KBM-7 (cell line): ENCODE data around the gene ECEL1.
"Not testable (repeated sequence)": the region's sequence is repeated elsewhere in the genome, so short reads cannot be mapped to it uniquely, and the experiment has no call there.

ENCODE experiments used
- DNase-seq: peaks from one replicate; pipeline ENCODE4 v3.0.0-alpha.2; 2015
- in situ Hi-C: fragments of 300-500 bp; cut with MboI; formaldehyde crosslinking; loops from 2 replicates; pipeline ENCODE4 v1.14.3; 2020; ENCODE audit warnings: low sequenced_read_pairs, low pct_unique_long_range_greater_than_20kb, mixed read lengths

ECEL1 gene

DNA sequence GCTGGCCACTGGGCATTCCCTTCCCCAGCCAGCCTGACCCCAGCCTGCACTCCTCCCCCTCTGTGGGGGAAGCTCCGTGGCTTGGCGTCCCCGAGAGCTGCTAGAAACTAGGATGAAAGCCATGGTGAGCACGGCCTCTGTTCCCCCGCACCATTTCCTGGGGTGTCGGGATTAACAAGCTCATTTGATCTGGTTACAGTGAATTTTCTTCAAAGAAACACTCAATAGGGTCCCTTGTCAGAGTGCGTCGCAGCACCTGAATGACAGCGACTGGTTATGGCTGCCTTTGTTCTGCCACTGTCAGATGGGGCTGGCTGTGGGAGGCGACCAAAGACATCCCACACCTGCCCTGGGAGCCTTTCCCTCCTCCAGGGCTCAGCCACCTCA lies 39.3 kb downstream of the ECEL1 start:
- no peak for DNase-seq
- in situ Hi-C loops: no loop called here

DNA sequence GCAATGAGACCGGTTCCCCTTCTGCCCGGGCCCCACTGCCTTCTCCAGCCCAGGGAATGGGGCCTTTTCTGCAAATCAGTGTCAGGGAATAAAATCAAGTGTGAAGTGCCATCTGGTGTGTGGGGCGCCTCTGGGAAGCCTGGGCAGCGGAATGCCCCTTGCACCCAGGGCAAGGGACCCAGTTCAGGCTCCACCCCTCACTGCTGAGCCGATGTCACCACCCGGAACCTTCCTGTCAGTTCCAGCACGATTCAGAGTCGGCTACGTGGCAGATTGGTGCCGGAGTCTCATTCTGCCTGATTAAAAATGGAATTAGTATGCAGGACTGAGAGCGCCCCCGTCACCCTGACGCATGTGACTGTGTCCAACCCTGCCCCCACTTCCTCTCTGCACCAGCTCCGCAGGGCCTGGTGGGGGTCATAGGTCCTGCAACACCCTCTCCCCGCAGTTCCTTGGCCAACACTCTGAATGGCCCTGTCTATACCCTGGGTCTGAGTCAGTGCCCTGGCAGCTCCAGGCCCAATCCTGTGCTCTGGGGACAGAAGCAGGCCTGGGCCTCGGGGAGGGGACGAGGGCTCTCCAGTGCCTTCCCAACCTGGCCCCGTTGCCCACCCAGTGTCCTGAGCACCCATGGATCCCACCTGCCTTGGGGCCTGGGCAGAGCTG lies 39.9 kb downstream of the ECEL1 start:
- no peak for DNase-seq
- in situ Hi-C loops: no loop called here

DNA sequence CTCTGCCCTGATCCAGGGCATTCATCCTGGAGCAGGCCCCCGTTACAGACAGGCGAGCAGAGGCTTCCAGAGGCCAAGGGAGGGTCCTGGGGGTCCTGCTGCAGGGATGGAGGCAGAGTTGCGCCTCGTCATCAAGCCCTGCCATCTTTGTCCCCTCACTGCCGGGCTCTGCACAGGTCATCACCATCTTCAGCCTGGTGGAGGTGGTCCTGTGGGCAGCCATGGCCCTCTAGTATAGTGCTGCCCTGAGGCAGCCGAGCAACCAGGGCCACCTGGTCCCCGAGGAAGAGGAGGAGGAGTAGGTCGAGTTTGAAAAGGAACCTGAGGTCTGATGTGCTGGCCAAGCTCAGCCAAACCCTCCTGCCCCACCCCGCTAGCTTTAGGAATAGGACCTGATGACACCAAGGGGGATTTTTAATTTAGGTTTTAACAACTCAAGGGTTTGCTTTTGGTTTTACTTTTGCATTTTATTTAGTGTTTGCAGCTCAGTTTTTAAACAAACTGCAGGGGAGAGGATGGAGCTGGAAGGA lies 40.5 kb downstream of the ECEL1 start:
- no peak for DNase-seq

DNA sequence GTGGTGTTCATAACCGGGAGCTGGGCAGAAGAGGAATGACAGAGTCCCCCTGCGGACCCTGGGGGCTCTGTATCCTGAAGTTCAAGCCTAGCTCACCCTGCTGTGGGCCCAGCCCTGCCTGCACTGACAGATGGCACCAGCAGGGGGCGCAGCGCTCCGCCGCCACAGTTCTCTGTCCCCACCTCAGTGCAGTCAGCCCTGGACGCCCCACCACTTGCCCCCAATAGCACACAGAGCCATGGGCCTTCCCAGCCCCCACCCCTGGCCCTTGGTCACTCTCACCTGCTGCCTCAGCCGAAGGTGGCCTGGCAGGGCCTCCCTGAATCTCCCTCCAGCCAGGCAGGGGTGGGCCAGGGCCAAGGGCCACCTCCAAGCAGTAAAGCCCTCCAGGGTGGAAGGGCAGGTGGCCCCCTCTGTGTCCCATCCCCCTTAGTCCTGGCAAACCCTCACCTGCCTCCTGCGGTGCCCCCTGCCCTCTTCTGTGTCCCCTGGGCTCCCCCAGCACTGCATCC lies 41.3 kb downstream of the ECEL1 start:
- DNase-seq, in situ Hi-C loops: not testable (repeated sequence)

More for the DNA sequence above, 40.5 kb downstream of the ECEL1 start:
- in situ Hi-C loops: no loop called here

DNA sequence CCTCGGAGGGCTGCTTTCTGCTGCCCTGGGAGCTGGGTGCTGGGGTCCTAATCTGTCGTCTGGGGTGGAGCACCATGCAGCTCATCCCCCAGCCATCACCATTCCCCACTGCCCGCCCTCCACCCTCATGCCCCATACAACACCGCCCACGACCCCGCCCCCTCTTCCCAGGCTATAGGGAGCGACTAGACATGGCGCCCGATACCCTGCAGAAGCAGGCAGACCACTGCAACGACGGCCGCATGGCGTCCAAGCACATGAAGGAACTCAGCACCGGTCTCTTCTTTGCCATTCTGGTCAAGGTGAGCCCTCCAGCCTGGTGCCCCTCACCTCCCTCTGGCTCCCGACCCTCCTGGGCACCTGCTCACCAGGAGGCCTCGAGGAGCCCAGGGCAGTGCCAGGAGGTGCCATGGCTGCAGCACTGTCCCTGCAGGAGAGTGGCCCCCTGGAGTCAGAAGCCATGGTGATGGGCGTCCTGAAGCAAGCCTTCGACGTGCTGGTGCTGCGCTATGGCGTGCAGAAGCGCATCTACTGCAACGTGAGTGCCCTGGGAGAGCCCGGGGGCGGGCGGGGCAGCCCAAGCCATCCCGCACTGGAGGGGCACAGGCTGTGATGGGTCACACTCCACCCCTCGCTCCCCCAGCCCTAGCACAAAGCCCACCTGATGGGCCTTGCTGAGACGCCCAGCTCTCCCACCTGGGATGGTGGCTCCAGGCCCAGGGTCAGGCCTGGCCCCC lies 42.3 kb downstream of the ECEL1 start:
- in situ Hi-C loops, DNase-seq: not testable (repeated sequence)

DNA sequence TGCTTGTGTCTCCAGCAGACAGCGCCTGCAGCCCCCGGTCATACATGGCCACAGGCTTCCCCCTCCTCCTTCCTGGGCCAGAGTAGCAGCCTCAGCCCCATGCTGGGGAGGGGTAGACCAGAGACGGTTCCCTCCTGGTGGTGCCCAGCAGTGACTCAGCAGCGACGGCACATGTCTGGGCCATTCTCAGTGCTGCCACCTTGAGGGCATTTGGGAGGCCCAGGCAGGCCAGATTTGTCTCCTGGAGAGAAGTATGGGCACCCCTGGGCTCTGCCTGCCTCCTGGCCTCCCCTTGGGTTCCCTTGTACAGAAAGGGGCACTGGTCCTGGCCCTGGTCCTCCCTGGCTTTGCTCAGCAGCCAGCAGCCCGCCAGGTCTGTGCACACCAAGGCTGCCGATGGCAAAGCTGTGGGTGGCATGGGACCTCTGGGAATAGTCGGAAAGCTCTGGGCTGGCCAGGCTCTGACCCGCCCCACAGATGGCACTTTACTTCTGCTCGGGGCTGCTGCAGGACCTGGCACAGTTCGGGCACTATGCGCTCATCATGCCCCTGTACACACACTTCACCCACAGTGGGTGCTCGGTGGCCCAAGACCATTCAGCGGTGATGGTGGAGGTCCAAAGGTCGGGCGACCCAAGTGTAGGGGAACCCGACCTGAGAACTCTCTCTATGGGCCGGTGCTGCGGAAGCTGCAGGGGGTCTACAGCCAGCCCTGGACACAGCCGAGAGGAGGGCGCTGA lies 43.1 kb downstream of the ECEL1 start:
- peak; percentile 42 for DNase-seq
- in situ Hi-C loops: no loop called here

DNA sequence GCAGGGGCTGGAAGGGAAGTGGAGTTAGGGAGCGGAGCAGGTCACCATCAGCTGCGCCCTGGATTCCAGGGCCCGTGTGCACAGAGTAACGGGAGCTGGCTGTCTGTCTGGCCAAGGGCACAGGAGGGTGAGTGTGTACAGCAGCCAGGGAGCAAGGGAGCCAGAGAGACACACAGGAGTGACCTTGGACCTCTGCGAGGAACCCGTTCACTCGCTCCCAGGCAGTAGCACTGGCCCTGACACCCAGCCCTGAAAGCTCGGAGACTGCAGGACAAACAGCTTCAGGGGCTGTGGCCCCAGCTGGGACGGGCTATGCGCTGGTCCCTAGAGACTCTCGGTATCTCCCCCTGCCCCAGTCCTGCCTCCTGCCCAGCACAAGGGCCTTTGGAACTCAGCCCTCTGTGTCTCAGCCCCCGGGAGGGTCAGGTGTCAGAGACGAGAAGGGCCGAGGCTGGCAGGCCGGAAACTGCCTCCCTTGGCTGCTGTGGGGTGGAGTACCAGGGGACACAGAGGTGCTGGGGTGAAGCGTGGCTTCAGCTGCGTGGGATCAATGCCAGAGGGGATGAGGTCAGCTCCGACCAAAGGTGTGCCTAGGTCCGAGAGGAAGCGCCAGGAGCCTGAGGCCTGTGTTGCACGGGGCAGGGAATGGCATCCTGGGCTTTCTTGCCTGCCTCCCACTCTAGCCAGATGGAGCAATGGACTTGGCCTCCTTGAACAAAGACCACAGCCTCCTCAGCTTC lies 43.8 kb downstream of the ECEL1 start:
- DNase-seq, in situ Hi-C loops: not testable (repeated sequence)

DNA sequence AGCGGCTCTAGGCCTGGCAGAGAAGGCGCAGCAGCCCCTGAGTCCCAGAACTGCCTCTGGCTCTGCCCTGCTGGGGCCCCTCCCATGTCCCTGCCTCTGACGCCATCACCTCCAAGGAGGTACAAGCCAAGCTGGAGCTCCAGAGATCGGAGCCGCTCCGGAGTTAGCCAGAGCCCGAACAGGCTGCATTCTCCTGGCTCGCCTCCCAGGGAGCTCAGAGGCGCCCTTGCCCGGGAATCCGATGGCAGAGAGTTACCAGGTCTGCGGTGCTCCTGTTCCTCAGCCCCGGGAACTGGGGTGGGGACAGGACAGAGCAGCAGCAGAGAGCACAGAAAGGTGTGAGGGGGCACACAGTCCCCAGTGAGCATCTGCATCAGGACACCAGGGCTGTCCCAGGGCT lies 44.6 kb downstream of the ECEL1 start:
- DNase-seq, in situ Hi-C loops: not testable (repeated sequence)

DNA sequence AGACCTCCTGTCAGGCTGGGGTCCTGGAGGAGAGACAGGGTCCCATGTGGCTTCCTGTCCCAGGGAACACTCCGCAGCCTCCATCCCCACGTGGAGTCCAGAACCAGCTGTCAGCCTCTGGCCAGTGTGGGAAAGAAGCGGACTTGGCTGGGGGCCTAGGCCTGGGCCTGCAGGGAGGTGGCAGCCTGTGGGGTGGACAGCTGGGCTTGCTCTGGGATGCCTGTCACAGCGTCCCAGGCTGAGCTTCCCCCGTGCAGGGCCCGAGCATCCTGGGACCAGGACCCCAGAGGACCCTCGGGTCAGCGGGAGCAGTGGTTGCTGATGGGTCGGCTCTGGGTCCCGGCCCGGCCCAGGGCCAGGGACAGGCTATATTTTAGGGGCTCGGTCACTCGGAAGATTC lies 45.2 kb downstream of the ECEL1 start:
- in situ Hi-C loops, DNase-seq: not testable (repeated sequence)

DNA sequence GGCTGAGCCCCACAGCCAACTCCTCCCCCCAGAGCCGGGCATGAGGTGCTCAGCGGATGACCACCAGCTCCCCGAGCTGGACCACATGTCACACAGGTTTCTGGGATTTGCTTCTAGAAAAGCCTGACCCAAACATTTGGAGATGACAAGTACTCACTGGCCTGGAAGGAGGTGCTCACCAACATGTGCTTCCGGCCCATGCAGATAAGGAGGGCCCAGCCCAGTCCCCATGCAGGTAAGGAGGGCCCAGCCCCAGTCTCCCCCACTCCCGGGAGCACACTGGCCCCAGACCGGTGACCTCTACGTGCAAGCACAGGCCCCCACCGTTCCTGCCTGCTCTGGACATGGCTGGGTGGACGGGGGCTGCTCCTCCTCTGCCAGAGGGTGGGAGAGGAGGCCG lies 45.7 kb downstream of the ECEL1 start:
- in situ Hi-C loops, DNase-seq: not testable (repeated sequence)

DNA sequence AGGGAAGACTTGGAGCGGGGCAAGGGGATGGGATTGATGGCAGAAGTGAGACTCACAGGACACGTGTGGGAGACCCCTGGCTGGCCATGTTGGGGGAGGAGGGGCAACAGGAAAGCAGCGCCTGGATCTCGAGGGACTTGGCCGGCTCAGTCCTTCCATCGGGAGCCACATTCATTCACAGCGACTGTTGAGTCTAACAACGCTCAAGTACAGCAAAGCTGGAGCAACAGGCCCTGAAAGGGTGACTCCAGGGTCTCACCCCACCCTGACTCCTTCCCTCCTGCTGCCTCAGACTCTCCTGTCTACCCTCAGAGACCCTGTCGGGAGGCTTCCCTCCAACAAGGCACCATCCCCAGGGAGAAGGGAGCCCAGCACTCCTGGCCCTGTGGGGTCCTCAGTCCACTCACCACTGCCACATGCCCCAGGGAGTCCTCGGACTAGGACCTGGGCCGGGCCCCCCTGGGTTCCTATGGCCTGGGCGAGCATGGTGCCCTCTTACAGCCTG lies 46.4 kb downstream of the ECEL1 start:
- in situ Hi-C loops: no loop called here
- DNase-seq: no peak

DNA sequence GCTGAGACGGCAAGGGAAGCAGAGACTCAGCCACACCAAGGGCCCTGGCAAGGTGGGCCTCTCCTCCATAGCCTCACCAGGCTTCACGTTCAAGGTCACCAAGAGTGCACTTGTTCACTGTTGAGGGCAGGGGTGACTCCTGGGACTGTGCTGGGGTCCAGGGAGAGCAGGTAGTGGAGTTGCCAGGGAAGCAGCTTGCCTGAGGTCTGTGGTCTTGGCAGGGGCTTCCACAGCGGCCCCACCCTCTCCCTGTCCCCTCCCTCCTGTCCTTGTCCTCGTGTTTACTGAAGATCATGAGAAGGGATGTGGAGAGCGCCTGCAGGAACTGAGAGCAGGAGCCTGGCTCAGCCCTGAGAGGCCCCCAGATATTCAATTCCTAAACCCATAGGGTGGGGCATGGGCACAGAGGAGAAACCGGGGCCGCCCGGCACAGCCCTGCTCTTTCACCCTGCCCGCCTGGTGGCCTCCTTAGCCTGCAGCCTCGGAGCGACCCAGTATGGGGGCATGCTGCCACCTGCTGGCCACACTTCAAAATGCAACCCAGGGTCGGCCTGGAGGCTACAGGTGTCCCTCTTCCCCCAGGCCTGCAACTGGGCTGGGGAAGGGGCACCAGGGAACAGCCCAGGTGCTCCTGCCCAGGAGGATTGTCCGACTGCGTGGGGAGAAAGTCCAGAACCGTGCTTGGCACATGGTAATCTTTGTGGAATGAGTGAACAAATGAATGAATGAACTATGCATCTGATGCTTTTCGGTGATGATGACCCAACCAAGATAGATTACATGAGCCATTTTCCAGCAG lies 47.2 kb downstream of the ECEL1 start:
- peak; percentile 82 for DNase-seq
- in situ Hi-C loops: not testable (repeated sequence)

DNA sequence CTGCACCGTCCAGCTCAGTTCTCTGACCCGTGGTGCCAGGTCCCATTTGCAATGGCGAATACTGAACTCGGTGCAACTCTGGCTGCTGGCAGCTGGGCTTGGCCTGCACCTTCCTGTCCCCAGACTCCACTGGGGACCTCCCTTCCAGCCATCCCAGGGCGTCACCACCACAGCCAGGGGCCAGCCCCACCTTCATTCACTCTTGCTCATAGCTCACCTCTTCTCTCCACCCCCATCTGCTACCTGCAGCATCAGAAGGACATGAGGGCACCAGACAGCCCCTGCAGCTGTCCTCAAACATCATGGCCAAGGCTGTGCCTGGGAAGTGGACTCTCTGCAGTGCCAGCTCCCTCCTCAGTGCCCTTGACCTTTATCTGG lies 47.9 kb downstream of the ECEL1 start:
- DNase-seq: peak; percentile 1
- in situ Hi-C loops: no loop called here

DNA sequence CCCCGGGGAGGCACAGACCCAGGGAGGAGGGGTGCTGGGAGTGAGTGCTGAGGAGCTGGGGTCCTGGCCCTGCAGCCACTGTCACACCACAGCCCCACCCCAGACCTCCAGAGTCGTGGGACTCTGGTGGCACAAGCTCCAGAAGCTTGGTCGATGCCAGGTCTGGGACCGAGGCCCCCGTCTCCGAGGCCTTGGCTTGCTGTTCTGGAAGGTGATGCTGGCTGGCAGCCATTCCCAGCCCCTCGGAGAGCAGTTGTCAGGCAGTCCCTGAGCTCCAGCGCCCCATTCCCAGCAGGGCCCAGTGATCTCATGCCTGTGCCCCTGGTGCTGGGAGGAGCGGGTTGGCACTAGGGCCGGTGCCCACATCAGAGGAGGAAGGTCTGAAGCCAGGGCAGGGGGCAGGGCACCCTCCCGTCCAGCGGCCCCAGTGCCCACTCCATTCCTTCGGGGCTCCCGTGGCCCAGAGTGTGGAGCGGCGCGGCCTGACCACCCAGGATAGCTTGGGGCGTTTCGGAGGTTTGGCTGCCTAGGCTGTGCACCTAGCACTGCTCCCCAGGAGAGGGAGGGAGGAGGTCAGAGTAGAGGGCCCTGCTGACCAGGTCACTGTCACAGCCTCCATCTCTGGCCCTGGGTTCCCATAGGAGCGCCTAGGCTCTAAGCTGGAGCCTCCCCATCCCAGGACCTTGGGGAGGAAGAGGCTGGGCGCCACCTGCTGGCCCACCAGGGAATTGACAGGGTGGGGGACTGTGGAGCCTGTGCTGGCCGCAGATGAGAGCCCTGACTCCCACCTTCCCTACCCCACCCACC lies 48.5 kb downstream of the ECEL1 start:
- in situ Hi-C loops: no loop called here
- DNase-seq: no peak

DNA sequence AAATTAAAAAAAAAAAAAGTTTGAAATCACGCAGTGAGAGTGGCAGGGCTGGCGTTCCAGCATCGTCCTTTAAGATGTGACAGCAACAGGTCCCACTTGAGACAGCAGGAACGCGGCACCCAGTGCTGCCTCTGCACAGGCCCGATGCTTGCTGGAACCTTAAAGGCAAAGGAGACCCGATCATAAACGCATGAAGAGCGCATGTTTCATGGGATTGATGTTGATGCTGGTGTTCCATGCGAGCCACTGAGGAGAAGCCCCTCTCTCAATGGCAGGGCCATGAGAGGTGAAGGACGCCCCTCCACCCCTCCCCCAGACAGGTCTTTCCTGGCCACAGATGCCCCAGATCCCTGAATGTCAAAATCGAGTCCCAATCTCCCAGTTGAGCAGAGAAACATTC lies 49.5 kb downstream of the ECEL1 start:
- in situ Hi-C loops: no loop called here
- DNase-seq: no peak

DNA sequence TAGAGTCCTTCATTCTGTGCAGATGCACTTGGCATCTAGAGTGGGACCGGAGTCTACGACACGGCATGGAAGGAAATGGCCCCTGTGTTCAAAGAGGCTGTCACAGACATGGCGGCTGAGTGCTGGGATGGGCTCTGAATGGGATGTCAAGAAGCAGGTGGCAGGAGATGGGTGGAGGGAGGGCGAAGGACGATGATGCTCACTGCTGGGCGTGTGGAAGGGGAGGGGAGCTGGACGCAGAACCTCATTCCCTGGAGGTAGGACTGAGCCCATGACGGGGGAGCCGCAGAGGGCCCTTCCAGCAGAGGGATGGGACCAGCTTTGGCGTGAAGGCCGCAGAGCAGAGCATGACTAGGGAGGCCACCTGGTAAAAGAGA lies 50.5 kb downstream of the ECEL1 start:
- in situ Hi-C loops: no loop called here
- DNase-seq: no peak

DNA sequence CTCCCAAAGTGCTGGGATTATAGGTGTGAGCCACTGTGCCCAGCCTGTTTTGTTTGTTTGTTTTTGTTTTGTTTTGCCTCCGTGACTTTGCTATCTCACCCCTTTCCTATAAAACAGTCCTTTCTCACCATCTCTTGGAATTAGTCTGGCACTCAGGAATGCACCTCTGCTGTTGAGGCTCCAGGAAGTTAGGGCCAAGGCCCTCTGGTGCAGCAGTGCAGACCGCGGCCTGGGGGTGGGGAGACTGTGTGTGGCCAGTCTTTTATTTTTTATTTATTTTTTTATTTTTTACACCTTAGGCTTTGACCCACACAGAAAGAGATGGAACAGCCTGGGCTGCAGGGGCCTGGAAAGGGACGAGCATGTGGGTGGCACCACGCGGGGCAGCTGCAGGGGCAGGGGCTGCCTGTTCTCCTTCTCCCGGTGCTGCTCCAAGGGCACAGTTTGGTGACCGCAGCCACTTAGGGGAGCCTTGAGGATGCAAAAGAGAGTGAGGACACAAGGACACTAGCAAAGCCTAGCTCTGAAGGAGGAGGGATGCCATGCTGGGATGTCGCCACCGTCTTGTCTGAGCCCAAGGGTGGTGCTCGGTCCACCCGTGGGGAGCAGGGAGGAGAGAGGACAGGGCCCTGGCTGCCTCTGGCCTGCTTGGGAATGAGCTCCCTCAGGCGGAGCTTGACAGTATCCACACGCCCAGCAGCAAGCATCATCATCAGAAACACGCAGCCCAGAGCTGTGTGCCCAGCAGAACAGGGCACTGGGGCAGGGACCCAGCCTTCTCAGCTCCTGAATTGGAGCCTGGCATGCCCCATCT lies 51.0 kb downstream of the ECEL1 start:
- in situ Hi-C loops: no loop called here
- no peak for DNase-seq
